GM19395 (cell line): Measurements from ENCODE around the gene UBE2R2.

ENCODE experiments used
- ATAC-seq: cut with Tn5 transposase; IDR thresholded peaks from one replicate; pipeline ENCODE4 v1.9.1; 2021; ENCODE audit warnings: mild to moderate bottlenecking, moderate library complexity; ENCODE audit not compliant: unreplicated experiment

Gene UBE2R2

DNA sequence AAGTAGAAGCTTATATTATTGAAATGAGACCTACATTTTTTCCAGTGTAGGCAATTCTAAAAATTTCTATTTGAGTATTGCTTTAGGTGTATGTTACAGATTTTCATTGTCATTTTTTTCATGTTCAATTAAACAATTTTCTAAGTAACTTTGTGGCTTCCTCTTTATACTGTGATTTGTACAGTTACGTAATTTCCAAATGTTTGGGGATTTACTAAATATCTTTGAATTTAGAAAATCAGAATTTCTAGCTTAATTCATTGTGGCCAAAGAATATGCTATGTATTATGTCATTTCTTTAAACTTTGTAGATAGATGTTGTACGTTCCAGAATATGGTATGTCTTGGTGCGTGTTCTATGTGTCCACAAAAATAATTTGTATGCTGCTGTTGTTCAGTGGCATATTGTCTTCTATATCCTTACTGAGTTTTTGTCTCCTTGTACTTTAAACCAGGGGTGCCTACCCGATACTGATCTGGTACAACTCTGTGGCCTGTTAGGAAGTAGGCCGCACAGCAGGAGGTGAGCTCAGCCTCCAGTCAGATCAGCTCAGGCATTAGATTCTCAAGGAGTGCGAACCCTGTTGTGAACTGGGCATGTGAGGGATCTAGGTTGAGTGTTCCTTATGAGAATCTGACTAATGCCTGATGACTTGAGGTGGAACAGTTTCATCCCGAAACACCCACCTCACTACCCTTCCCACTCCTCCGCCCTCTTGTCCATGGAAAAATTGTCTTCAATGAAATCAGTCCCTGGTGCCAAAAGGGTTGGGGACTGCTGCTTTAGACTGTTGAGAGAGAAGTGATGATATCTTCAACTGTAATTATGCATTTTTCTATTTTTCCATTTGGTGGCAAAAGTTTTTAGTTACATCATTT lies 63.5 kb downstream of the UBE2R2 start:
- no peak for ATAC-seq

DNA sequence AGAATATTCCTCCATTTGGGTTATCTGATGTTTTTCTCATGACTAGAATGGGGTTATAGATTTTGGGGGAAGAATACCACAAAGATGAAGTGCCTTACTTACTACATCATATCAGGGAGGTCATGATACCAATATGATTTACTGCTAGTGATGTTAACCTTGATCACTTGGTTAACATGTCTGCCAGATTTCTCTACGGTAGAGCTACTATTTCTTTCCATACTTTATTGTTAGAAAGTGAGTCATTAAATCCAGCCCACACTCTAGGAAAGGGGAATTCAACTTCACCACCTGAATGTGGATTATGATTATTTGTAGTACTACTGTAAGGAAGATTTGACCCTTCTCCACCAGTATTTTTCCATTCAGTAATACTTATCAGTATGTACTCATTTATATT lies 64.7 kb downstream of the UBE2R2 start:
- ATAC-seq, result no peak

DNA sequence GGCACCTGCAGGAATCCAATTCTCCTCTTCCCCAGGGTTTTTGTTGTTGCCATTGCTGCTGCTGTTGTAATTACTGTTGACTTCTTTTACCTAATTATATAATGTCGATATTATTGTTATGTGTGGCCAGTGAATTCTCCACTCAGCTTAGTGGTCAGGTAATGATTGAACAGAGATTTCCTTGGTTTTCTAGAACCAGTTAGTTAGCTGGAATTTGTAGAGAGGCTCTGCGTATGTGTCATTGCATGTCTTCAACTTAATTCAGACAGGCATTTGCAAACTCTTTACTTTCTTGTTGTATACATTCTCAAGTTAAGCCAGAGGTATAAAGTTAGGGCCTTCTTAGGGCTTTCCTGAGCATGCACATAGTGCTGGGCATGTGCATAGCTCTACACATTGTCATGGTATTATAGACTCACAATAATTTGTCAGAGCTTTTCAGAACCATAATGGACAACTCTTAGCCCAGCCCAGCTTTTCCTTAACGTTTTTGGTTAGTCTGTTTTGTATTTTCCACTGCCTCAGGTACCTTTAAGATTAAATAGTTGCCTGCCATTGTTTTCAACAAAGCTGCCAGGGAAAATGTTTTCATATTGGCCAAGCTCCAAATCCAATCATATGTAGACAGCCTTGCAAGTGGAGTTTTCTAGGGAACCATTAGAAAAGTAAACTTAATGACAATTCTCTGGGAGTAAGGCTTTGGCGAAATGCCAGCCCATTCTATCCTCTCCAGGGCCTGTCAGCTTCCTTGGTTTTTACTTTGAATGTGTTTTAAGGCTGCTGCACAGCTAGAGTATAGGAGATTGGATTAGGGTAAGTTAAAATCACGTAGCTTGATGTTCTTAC lies 68.1 kb downstream of the UBE2R2 start:
- no peak for ATAC-seq

DNA sequence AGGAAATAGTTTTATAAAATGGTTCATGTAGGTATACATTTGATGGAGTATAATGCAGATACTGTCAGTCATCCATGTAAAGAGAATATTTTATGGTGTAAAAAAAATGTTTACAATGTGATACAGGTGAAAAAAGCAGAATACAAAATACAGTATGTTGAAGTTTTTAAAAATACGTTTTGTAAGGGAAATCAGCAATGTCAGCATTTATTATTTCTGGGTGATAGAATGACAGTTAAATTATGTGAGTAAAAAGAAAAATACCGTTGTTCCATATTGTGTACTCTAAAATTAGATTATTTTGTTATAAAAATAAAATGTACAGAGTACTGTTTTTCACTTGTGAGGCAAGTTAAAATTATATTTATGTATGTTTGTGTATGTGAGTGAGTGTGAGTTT lies 69.0 kb downstream of the UBE2R2 start:
- no peak for ATAC-seq

DNA sequence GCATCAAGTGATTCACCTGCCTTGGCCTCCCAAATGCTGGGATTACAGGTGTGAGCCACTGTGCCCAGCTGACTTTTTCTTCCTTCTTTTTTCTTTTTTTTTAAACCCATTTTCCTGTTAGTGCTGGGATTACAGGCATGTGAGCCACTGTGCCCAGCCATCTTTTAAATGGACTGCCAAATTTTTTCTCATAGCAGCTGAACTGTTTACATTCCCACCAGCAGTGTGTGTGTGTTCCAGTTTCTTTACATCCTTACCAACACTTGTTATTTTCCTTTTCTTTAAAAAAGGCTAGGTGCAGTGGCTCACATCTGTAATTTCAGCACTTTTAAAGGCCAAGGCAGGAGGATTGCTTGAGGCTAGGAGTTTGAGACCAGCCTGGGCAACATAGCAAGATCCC lies 76.9 kb downstream of the UBE2R2 start:
- ATAC-seq, result no peak

DNA sequence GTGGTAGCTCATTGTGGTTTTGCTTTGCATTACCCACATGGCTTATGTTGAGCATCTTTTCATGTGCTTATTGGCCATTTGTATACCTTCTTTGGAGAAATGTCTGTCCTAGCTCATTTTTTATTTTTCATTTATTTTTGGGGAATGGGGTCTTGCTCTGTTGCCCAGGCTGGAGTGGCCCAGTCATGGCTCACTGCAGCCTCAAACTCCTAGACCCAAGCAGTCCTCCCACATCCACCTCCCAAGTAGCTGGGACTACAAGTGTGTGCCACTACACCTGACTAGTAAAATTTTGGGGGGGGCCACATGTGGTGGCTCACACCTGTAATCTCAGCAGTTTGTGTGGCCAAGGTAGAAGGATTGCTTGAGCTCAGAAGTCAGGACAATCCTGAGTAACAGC lies 77.4 kb downstream of the UBE2R2 start:
- ATAC-seq, result no peak

DNA sequence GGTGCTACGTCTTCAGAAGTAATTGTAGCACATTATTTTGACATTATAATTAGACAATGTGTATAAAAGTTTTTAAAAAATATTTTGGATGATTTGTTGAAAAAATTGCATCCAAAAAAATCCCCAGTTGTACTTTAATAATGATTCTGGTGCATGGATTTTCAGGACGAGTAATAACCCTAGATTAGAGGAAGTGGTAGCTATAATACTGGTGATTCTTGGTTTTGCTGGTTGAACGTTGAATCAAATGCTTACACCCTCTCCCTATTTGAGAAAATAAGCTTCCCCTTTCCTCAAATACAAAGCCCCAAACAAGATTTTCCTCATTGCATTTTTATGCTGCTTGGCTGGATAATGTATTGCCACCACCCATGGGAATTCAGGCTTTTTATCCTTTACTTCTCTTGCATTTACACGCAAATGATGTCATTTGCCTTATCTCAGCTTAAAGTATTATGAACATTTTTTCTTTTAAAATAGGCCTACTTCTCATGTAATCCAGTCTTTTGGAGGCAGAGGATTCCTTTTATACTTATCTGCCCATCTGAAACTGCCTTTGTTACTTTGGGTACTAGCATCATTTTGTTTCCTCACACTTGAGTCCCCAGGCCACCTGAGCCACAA lies 86.3 kb downstream of the UBE2R2 start:
- ATAC-seq, result no peak

DNA sequence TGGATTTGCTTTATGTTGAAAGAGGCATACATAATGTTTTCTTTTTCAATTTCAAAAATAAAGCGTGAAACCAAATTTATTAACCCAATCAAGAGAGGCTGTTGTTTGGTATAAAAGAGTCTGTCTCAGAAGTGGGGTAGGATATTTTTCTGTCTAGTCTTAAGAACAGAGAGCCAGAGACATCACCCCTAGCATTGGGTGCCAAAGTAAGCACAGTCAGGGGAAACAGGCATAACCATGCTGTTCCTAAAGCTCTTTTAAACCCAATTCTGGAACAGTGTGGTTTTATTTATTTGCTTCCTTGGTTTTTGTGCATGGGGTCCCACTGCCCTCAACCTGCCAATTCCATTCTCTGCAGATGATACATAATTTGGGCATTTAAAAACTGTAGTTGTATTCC lies 88.2 kb downstream of the UBE2R2 start:
- no peak for ATAC-seq

DNA sequence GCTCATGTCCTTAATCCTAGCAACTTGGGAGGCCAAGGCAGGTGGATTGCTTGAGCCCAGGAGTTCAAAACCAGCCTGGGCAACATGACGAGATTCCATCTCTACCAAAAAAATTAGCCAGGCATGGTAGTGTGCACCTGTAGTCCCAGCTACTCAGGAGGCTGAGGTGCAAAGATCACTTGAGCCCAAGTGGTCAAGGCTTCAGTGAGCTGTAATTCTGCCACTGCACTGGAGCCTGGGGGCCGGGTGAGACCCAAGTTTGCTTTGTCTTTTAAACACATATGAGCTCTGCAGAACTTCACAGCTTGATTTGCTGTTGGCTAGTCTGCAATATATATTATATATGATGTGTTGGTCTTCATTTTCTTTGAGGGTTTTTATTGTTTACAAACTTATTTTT lies 89.8 kb downstream of the UBE2R2 start:
- no peak for ATAC-seq

DNA sequence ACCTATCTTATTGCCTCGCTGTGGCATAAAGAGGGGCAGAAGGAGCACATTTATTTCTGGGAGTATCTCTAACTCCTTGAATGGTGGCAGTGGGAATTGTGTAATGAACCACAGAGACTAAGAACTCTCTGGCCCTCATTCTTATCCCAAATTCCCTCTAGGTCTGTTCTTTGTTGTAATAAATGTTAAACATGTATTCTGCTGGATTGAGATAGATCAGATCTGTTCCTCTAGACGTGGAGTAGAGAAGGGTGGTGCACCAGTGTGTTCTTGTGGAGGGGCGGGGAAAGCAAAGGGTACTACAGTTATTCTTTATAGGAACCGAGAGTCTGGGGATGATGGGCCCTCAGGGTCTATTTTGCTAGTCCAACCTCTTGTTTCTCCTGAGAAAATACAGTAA lies 90.4 kb downstream of the UBE2R2 start:
- ATAC-seq, result no peak

DNA sequence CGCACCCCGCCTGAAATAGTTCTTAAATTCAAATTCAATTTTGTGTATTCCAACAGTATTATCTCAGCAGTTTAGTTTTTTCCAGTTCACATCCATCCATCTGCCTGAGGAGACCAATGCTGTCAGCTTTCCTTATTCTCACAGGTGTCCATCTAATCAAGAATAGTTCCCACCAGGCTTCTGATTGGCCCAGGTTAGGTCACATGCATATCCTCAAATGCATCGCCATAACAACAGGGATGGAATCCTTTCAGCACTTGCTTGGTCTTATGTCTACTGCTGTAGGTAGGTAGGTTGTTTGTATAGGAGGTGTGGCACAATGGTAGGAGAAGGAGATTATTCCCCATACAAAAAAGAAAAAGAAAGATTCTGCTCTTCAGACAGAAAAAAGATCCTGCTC lies 91.2 kb downstream of the UBE2R2 start:
- ATAC-seq, result no peak

DNA sequence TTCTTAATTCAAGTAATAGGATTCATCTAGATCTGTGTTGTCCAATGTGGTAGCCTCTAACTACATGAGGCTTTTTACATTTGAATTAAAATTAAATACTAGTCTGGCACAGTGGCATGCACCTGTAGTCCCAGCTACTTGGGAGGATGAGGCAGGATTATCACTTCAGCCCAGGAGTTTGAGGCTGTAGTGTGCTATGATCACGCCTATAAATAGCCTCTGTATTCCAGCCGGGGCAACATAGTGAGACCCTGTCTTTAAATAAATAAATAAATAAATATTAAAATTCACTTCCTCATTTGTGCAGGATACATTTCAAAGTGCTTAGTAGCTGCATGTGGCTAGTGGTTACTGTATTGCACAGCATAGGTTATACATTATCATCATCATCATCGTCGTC lies 91.8 kb downstream of the UBE2R2 start:
- no peak for ATAC-seq

DNA sequence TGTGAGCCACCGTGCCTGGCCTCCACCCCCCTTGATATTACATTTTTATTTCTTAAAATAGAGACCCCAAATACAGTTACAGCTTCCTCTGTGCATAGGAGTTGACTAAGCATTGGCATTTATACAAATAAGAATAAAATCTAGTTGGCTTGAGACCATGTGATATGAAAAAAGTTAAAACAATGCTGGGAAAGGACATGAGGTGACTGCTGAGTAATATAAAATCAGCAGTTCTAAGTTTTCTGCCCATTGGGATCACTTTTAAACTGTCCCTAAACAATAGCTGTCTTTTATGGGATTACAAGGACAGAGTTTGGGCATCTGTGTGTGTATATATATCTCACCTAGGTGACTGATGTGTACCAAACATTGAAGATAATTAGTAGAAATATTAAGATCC lies 96.6 kb downstream of the UBE2R2 start:
- ATAC-seq, result no peak

DNA sequence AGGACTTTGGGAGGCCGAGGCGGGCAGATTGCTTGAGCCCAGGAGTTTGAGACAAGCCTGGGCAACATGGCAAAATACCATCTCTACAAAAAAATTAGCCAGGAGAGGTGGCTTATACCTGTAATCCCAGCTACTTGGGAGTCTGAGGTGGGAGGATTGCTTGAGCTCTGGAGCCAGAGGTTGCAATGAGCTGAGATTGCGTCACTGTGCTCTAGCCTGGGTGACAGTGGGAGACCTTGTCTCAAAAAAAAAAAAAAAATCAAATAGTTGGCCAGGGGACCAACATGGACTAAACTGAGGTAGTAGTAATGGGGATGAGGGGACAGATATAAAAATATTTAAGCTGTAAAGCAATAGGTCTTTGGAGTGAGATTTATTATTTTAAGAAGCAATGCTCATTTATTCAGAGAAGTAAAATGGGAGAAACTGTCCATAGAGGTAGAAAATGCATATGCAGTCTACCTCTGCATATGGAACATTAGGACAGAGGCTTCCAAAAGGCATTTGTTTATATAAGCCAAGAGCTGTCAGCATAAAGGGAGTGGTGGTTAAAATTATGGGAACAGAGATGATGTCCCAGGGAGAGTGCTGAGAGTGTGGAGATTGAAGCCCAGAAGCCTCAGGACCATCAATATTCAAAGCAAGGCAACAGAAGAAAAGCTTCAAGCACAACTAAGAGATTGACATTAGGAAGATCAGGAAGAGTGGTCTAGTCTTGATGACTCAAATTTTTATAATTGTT lies 98.1 kb downstream of the UBE2R2 start:
- ATAC-seq, result no peak

DNA sequence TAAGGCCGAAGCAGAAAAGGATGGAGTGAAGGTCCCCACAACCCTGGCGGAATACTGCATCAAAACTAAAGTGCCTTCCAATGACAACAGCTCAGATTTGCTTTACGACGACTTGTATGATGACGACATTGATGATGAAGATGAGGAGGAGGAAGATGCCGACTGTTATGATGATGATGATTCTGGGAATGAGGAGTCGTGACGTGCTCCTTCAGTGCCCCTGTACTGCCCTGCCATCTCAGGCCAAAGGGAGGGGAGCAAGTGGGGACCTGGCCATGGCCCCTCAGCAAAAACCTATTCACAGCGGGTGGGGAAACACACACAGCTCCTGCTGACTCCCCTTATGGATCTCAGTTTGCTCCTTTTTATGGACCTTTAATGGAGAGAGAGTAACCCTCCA lies 100.1 kb downstream of the UBE2R2 start:
- ATAC-seq, result no peak

DNA sequence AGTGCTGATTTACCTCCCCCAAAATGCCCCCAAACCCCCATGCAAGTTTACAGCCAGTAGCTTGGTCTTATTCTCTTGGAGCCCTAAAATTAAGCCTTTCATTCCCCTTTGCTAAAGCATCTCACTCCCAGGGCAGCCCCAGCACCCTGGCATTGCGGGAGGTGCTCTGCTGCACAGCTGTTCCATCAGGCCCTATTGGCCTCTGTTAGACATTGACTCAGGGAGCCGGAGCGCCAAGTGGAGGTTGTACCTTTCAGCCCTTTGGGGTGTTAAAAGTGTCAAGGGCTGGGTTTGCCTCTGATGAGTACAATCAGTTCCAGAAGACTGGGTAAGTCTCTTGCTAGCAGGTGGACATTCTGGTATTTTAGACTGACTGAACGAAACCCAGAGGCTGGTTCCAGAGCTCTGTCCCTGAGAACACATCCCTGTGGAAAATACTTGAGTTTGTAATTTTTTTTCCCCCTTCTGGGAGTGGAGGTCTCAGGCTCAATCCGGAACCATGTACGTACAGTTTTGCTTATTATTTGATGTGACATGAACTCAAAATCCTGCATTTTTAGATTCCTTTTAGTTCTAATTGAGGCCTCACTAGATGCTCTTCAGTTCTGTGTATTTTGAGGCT lies 102.4 kb downstream of the UBE2R2 start:
- ATAC-seq, result no peak

DNA sequence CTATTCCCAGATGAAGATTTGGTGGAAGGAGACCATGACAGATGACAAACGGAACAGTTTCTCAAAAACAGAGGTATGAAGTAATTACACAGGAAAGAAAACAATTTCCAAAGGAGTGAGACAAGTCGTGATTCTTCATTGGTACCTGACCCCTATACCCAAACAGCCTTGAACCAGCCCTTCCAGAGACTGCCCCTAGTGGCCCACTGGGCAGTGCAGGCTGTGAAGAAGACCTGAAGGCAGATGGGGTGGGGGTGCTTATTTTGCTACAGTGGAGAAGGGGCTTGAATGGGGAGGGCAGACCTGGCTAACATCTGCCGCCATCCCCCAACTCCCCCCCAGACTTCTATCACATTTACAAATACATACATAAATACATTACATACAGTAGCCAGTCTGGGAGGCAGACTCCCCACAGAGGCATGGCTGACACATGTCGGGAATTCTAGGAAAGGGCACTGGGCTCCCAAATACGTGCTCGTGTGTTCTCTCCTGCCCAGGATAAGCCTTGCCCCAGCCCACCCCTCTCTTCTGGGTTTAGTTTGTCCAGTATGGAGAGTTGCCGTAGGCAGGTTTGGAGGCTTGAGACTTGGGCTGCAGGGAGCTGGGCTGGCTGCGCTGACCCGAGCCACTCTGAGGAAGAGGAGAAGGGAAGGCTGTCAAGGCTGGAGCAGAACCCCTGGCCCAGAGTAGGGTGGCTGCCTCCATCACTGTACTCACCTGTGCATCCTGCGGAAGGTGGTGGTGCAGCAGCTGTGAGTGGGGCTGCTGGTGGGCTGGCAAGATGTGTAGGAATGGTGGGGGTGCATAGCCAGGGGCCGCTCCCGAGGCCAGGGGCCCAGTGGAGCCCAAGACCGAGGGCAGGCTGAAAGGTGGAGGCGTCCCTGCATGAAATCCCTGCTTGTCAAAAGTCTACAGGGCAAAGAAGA lies 105.3 kb downstream of the UBE2R2 start:
- ATAC-seq, result no peak

DNA sequence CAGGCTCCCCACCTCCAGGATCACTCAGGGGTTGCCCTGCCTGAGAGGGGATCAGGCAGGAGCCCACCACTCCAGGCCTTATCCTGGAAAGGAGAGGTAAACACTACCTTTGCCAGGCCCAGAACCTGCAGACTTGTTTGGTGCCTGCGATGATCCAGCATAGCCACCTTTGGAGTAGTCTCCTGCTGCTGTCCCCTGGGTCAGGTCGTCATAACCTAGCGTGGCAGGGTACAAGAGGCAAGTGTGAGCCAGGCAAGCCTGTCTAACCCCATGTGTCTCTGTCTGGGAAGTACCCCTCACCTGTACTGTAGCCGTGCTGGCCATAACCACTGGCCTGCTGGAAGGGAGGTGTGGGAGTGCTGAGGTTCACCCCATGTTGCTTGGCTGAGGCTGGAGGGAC lies 106.1 kb downstream of the UBE2R2 start:
- no peak for ATAC-seq

DNA sequence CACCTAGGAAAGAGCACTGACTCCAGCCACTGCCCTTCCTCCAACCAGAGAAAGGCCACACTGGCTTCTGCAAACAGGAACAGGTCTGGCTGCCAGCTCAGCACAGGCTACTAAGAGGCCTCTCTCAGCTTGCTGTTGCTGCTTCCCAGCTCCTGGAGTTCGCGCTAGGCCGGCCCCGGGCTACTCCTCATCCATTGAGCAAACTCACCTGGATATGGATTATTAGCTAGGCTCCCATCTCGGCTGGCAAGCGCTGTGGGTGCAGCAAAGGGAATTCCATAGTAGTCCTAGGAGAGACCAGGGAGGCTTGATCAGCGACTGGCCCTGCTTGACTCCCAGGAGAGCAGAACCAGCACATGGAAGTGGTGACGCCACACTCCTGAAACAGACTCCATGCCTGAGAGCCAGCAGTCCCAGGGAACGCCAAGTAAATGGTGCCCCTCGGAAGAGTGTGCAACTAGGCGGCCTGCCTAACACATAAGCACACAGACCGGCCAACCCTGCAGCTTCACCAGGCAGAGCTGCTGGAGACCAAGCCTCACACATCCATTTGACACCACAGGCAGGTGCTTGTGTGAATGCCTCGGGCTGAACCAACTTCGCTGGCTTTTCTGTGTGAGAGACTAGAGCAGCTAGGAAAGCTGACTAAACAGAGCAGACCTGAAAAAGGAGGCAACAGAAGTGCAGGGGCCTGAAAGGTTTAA lies 107.2 kb downstream of the UBE2R2 start:
- no peak for ATAC-seq
